Lung (tissue), 12 donors: ENCODE results near the gene PNPLA1. TPM values are rescaled to one million over a fixed set of nuclear protein-coding genes. Genes with fewer than 3 reads are reported as not detected.

Source experiments
- ATAC-seq: fragments of 200-7000 bp; cut with Tn5 transposase; one replicate; pipeline ENCODE4 v1.9.1; 2020; ENCODE audit warnings: moderate number of reproducible peaks; ENCODE audit not compliant: insufficient read depth, low FRiP score
- DNase-seq, 3 donors: peaks; one replicate each; pipeline ENCODE4 v3.0.0-alpha.2; 2013 to 2017
- H3K27ac ChIP-seq, 2 donors: one replicate each; pipeline ENCODE4 v1.5.1; 2013; ENCODE audit warnings: mild to moderate bottlenecking in 2 of 2, moderate library complexity in 2 of 2, control low read depth in 1 of 2, inconsistent platforms in 1 of 2, low read depth in 1 of 2, low read length in 1 of 2
- H3K27me3 ChIP-seq, 3 donors: one replicate each; pipeline ENCODE4 v1.5.1; 2013; ENCODE audit warnings: low read length in 2 of 3; ENCODE audit not compliant: control insufficient read depth in 3 of 3, insufficient read depth in 3 of 3
- H3K36me3 ChIP-seq, 4 donors: one replicate each; pipeline ENCODE4 v1.5.1; 2013; ENCODE audit warnings: low read length in 4 of 4, mild to moderate bottlenecking in 1 of 4, moderate library complexity in 1 of 4; ENCODE audit not compliant: control insufficient read depth in 4 of 4, insufficient read depth in 4 of 4
- H3K4me1 ChIP-seq, 5 donors: one replicate each; pipeline ENCODE4 v1.5.1; 2013; ENCODE audit warnings: low read length in 5 of 5, mild to moderate bottlenecking in 2 of 5, moderate library complexity in 1 of 5; ENCODE audit not compliant: control insufficient read depth in 5 of 5, insufficient read depth in 5 of 5
- H3K4me3 ChIP-seq: one replicate; pipeline ENCODE4 v1.5.1; 2013; ENCODE audit warnings: mild to moderate bottlenecking, control low read depth, moderate library complexity
- H3K9ac ChIP-seq, 2 donors: one replicate each; pipeline ENCODE4 v1.5.1; 2013; ENCODE audit warnings: low read length in 2 of 2, control low read depth in 1 of 2; ENCODE audit not compliant: insufficient read depth in 1 of 2
- H3K9me3 ChIP-seq, 4 donors: one replicate each; pipeline ENCODE4 v1.5.1; 2013; ENCODE audit warnings: low read length in 3 of 4, mild to moderate bottlenecking in 1 of 4, moderate library complexity in 1 of 4; ENCODE audit not compliant: control insufficient read depth in 4 of 4, insufficient read depth in 3 of 4
- CTCF ChIP-seq: IDR thresholded peaks from 2 replicates; pipeline ENCODE4 v1.5.1; 2012; ENCODE audit warnings: mild to moderate bottlenecking; ENCODE audit errors: control extremely low read depth, extremely low read depth
- WGBS, 2 donors: extraction: QIAGEN DNeasy Blood & Tissue Kit; methylation state at CpG; one replicate each; pipeline ENCODE4 v1.1.7; 2013; 5-methylcytosine and 5-hydroxymethylcytosine counted together
- polyA plus RNA-seq, 2 donors: library from polyadenylated mRNA; stranded (reverse); fragments of 200-250 nt; gene quantifications; one replicate each; pipeline ENCODE4 v1.2.1, GENCODE V29; 2013
- total RNA-seq, 2 donors: library from RNA; depleted of rRNA in 1 of 2; stranded (reverse); fragments of >200 nt in 1 of 2; gene quantifications; one replicate each; pipeline ENCODE4 v1.2.1, GENCODE V29; 2014 to 2021
- donor health status: control.
- donor health status: control.
- donor health status: Bipolar disorder and iron deficiency.
- donor health status: healthy.
- donor health status: DM: yes; HTN: yes; CAD: no.

PNPLA1 gene
- total and polyA plus RNA-seq, 4 donors: 0.06 to 5.6 (median 0.89) TPM

- WGBS, 2 donors: 40 to 57% methylated on average over 8 of the region's 8 CpGs
Observed at GRCh38 chr6:36312854-36313648, 43.2 kb downstream of the PNPLA1 start.

GRCh38 chr6:36313649-36313936 is 43.7 kb downstream of the PNPLA1 start:
- no peak overlapping the region for H3K27ac ChIP-seq
- TF ChIP-seq CTCF: no peak
- peaks cover 0 to 10% (median 0%) of the 10 kb centered on the region in 5 donors for H3K4me1 ChIP-seq
- 90 to 95% methylated on average over 4 of the region's 4 CpGs for WGBS, 2 donors
- H3K9ac ChIP-seq: no peak overlapping the region
- no peaks in the 10 kb centered on the region for H3K9me3 ChIP-seq
- no peak for ATAC-seq
- H3K36me3 ChIP-seq: no peaks in the 10 kb centered on the region
- no peak for DNase-seq
- no peaks in the 10 kb centered on the region for H3K27me3 ChIP-seq
- H3K4me3 ChIP-seq: no peak overlapping the region

More at GRCh38 chr6:36312854-36313648, 43.2 kb downstream of the PNPLA1 start:
- peak in 2 of 3 donors; percentile 35 to 61 for DNase-seq
- TF ChIP-seq CTCF: no peak
- Histone ChIP-seq H3K9me3 (no peaks in the 10 kb centered on the region), H3K36me3 (no peaks in the 10 kb centered on the region), H3K9ac (no peak overlapping the region), H3K4me3 (no peak overlapping the region), H3K27ac (no peak overlapping the region), H3K4me1 (peaks cover 0 to 10% (median 0%) of the 10 kb centered on the region in 5 donors), H3K27me3 (no peaks in the 10 kb centered on the region)
- no peak for ATAC-seq

GRCh38 chr6:36314221-36315014 is 44.6 kb downstream of the PNPLA1 start:
- Histone ChIP-seq H3K4me1 (peaks cover 0 to 10% (median 0%) of the 10 kb centered on the region in 5 donors), H3K36me3 (no peaks in the 10 kb centered on the region), H3K9me3 (no peaks in the 10 kb centered on the region), H3K9ac (no peak overlapping the region), H3K27me3 (no peaks in the 10 kb centered on the region), H3K27ac (no peak overlapping the region), H3K4me3 (no peak overlapping the region)
- ATAC-seq (no peak), DNase-seq (no peak)
- no peak for TF ChIP-seq CTCF
- 79 to 87% methylated on average over 3 of the region's 3 CpGs for WGBS, 2 donors
